Neural progenitor cell (in vitro differentiated cells): Measurements from ENCODE around the gene CEL. TPM values are rescaled to one million over a fixed set of nuclear protein-coding genes. Genes with fewer than 3 reads are reported as not detected.
A peak's percentile ranks its signal among the peaks of the same experiment; 100 is the strongest.
"Not testable (repeated sequence)": the region's sequence is repeated elsewhere in the genome, so short reads cannot be mapped to it uniquely, and the experiment has no call there.

Experiments used
- DNase-seq: peaks from one replicate; pipeline ENCODE4 v3.0.0-alpha.2; 2016; ENCODE audit warnings: low spot score
- H2AFZ ChIP-seq: fragments of 200-600 bp; sonication (generic); replicated peaks from 2 replicates; pipeline ENCODE4 v1.6.1; 2016; ENCODE audit warnings: antibody characterized with exemption
- H3F3A ChIP-seq: fragments of 200-600 bp; sonication (generic); 2 replicates; pipeline ENCODE4 v1.6.1; 2016; ENCODE audit warnings: antibody characterized with exemption, low read depth
- H3K27ac ChIP-seq: fragments of 200-600 bp; sonication (generic); 2 replicates; pipeline ENCODE4 v1.5.1; 2016; ENCODE audit warnings: mild to moderate bottlenecking
- H3K27me3 ChIP-seq: fragments of 200-600 bp; sonication (generic); 2 replicates; pipeline ENCODE4 v1.6.1; 2016; ENCODE audit warnings: mild to moderate bottlenecking, moderate library complexity
- H3K36me3 ChIP-seq: fragments of 200-600 bp; sonication (generic); 2 replicates; pipeline ENCODE4 v1.5.1; 2016
- H3K4me1 ChIP-seq: fragments of 200-600 bp; sonication (generic); 2 replicates; pipeline ENCODE4 v1.6.1; 2016; ENCODE audit warnings: mixed run types
- H3K4me2 ChIP-seq: fragments of 200-600 bp; sonication (generic); 2 replicates; pipeline ENCODE4 v1.6.1; 2016
- H3K4me3 ChIP-seq: fragments of 200-600 bp; sonication (generic); 2 replicates; pipeline ENCODE4 v1.5.1; 2016
- H3K79me2 ChIP-seq: fragments of 200-600 bp; sonication (generic); 2 replicates; pipeline ENCODE4 v1.6.1; 2016; ENCODE audit warnings: low read depth
- H3K9ac ChIP-seq: fragments of 200-600 bp; sonication (generic); 2 replicates; pipeline ENCODE4 v1.6.1; 2016
- H3K9me3 ChIP-seq: fragments of 200-600 bp; sonication (generic); 2 replicates; pipeline ENCODE4 v1.5.1; 2016; ENCODE audit warnings: low read depth
- H4K20me1 ChIP-seq: fragments of 200-600 bp; sonication (generic); 2 replicates; pipeline ENCODE4 v1.6.1; 2016; ENCODE audit warnings: low read depth
- H3K27ac Mint-ChIP-seq: 3 replicates; pipeline ENCODE4 v1.8.0; 2021; ENCODE audit warnings: mixed read lengths
- H3K27me3 Mint-ChIP-seq: 2 replicates; pipeline ENCODE4 v1.8.0; 2022; ENCODE audit warnings: low read depth, mild to moderate bottlenecking, inconsistent platforms, moderate library complexity, mixed read lengths; ENCODE audit not compliant: insufficient read depth
- H3K36me3 Mint-ChIP-seq: 3 replicates; pipeline ENCODE4 v1.8.0; 2021; ENCODE audit warnings: mixed read lengths
- H3K4me1 Mint-ChIP-seq: 3 replicates; pipeline ENCODE4 v1.8.0; 2021; ENCODE audit warnings: mixed read lengths
- H3K4me3 Mint-ChIP-seq: 3 replicates; pipeline ENCODE4 v1.8.0; 2021; ENCODE audit warnings: mild to moderate bottlenecking, moderate library complexity, mixed read lengths
- H3K9me3 Mint-ChIP-seq: 3 replicates; pipeline ENCODE4 v1.8.0; 2020; ENCODE audit warnings: mixed read lengths
- CTCF ChIP-seq: fragments of 200-600 bp; sonication (generic); IDR thresholded peaks from 2 replicates; pipeline ENCODE4 v1.5.1; 2017; ENCODE audit warnings: antibody characterized with exemption, mild to moderate bottlenecking
- EZH2 ChIP-seq: fragments of 200-600 bp; sonication (generic); IDR thresholded peaks from 2 replicates; pipeline ENCODE4 v1.6.1; 2017; ENCODE audit warnings: antibody characterized with exemption, mild to moderate bottlenecking, moderate library complexity
- EZH2phosphoT487 ChIP-seq: fragments of 200-600 bp; sonication (generic); IDR thresholded peaks from 2 replicates; pipeline ENCODE4 v1.6.1; 2017; ENCODE audit warnings: antibody characterized with exemption
- total RNA-seq: library from RNA; depleted of rRNA; stranded (reverse); fragments of >200 nt; gene quantifications from 2 replicates; pipeline ENCODE4 v1.2.3, GENCODE V29; 2015; ENCODE audit warnings: low replicate concordance

Gene CEL
- total RNA-seq, 1 donor from 2014 or later: 1.0 TPM

- TF ChIP-seq EZH2 (no peak), CTCF (no peak), EZH2phosphoT487 (no peak)
- no peaks in the 10 kb centered on the region for H3K36me3 ChIP-seq
- H3K79me2 ChIP-seq: no peaks in the 10 kb centered on the region
- H3F3A ChIP-seq: no peaks in the 10 kb centered on the region
- no peaks in the 10 kb centered on the region for H3K9me3 Mint-ChIP-seq
- DNase-seq: no peak
- H3K4me3 ChIP-seq: no peak overlapping the region
- peaks cover 7% of the 10 kb centered on the region for H3K4me1 ChIP-seq
- H3K36me3 Mint-ChIP-seq: no peaks in the 10 kb centered on the region
- peaks cover 3% of the 10 kb centered on the region for H3K4me1 Mint-ChIP-seq
- H3K9ac ChIP-seq: no peak overlapping the region
- H4K20me1 ChIP-seq: no peaks in the 10 kb centered on the region
- peaks cover 2% of the 10 kb centered on the region for H3K27me3 Mint-ChIP-seq
- no peak overlapping the region for H3K4me3 Mint-ChIP-seq
- no peak overlapping the region for H3K27ac ChIP-seq
- no peaks in the 10 kb centered on the region for H3K27me3 ChIP-seq
- H3K9me3 ChIP-seq: no peaks in the 10 kb centered on the region
- no peak overlapping the region for H3K27ac Mint-ChIP-seq
- H3K4me2 ChIP-seq: no peak overlapping the region
- no peak overlapping the region for H2AFZ ChIP-seq
Observed at GRCh38 chr9:133078486-133078885, 16.7 kb downstream of the CEL start.

GRCh38 chr9:133080161-133080560, 18.4 kb downstream of the CEL start:
- Histone ChIP-seq H3K27me3 (no peaks in the 10 kb centered on the region), H3K4me2 (peak overlapping the region; percentile 17), H2AFZ (no peak overlapping the region), H3K36me3 (no peaks in the 10 kb centered on the region), H3K27ac (no peak overlapping the region), H4K20me1 (no peaks in the 10 kb centered on the region), H3K4me3 (no peak overlapping the region), H3F3A (no peaks in the 10 kb centered on the region), H3K9ac (no peak overlapping the region), H3K9me3 (no peaks in the 10 kb centered on the region), H3K4me1 (peaks cover 7% of the 10 kb centered on the region), H3K79me2 (no peaks in the 10 kb centered on the region)
- no peaks in the 10 kb centered on the region for H3K36me3 Mint-ChIP-seq
- H3K4me3 Mint-ChIP-seq: no peak overlapping the region
- peaks cover 3% of the 10 kb centered on the region for H3K4me1 Mint-ChIP-seq
- no peak for TF ChIP-seq EZH2phosphoT487
- TF ChIP-seq EZH2: no peak
- H3K27me3 Mint-ChIP-seq: peaks cover 2% of the 10 kb centered on the region
- H3K9me3 Mint-ChIP-seq: no peaks in the 10 kb centered on the region
- peak; percentile 50 for DNase-seq
- no peak overlapping the region for H3K27ac Mint-ChIP-seq

- H3K27ac Mint-ChIP-seq, H3K79me2 ChIP-seq, H3K4me3 ChIP-seq, H3K4me1 Mint-ChIP-seq, H3K9me3 Mint-ChIP-seq, H3K27me3 ChIP-seq, H3K4me1 ChIP-seq, H3K27me3 Mint-ChIP-seq, H3K4me2 ChIP-seq, H3K27ac ChIP-seq, H3K9ac ChIP-seq, H3K4me3 Mint-ChIP-seq, H3K9me3 ChIP-seq, H3K36me3 ChIP-seq, H3K36me3 Mint-ChIP-seq, H2AFZ ChIP-seq, DNase-seq, H4K20me1 ChIP-seq, H3F3A ChIP-seq: not testable (repeated sequence)
Observed at GRCh38 chr9:133080786-133081779, 19.3 kb downstream of the CEL start.

GRCh38 chr9:133081957-133082644, 20.3 kb downstream of the CEL start:
- not testable (repeated sequence) for H3K27me3 ChIP-seq, H4K20me1 ChIP-seq, H3K4me2 ChIP-seq, H3K36me3 ChIP-seq, H3K9ac ChIP-seq, H3K9me3 Mint-ChIP-seq, H3K79me2 ChIP-seq, H3K27me3 Mint-ChIP-seq, H3K27ac ChIP-seq, DNase-seq, H3K4me3 ChIP-seq, H3K4me1 ChIP-seq, H2AFZ ChIP-seq, H3K4me3 Mint-ChIP-seq, H3K9me3 ChIP-seq, H3K4me1 Mint-ChIP-seq, H3F3A ChIP-seq, H3K36me3 Mint-ChIP-seq, H3K27ac Mint-ChIP-seq

- not testable (repeated sequence) for H3K9me3 ChIP-seq, H3K4me1 ChIP-seq, H3K36me3 Mint-ChIP-seq, H3K79me2 ChIP-seq, H3F3A ChIP-seq, H3K27me3 ChIP-seq, H3K27ac ChIP-seq, H4K20me1 ChIP-seq, DNase-seq, H3K4me3 Mint-ChIP-seq, H3K9me3 Mint-ChIP-seq, H3K27ac Mint-ChIP-seq, H3K36me3 ChIP-seq, H2AFZ ChIP-seq, H3K9ac ChIP-seq, H3K27me3 Mint-ChIP-seq, H3K4me3 ChIP-seq, H3K4me2 ChIP-seq, H3K4me1 Mint-ChIP-seq
Observed at GRCh38 chr9:133083688-133084087, 21.9 kb downstream of the CEL start.

- H3K4me2 ChIP-seq, H3K4me3 Mint-ChIP-seq, H3K79me2 ChIP-seq, H3K27me3 Mint-ChIP-seq, H3K27ac Mint-ChIP-seq, H3K4me3 ChIP-seq, DNase-seq, H3K36me3 Mint-ChIP-seq, H3K9me3 ChIP-seq, H4K20me1 ChIP-seq, H3K9me3 Mint-ChIP-seq, H3K27ac ChIP-seq, H3K36me3 ChIP-seq, H3F3A ChIP-seq, H2AFZ ChIP-seq, H3K9ac ChIP-seq, H3K4me1 ChIP-seq, H3K4me1 Mint-ChIP-seq, H3K27me3 ChIP-seq: not testable (repeated sequence)
Observed at GRCh38 chr9:133086212-133086860, 24.6 kb downstream of the CEL start.
